Suprapubic skin (tissue), 4 donors: Measurements from ENCODE around the gene KBTBD12. TPM values are rescaled to one million over a fixed set of nuclear protein-coding genes. Genes with fewer than 3 reads are reported as not detected.
"Not testable (repeated sequence)": the region's sequence is repeated elsewhere in the genome, so short reads cannot be mapped to it uniquely, and the experiment has no call there.

ENCODE experiments used
- DNase-seq, 2 donors: peaks; one replicate each; pipeline ENCODE4 v3.0.0-alpha.2; 2019; ENCODE audit warnings: low spot score in 2 of 2
- H3K27ac ChIP-seq: fragments of 200-600 bp; sonication (generic); one replicate; pipeline ENCODE4 v1.5.1; 2019
- H3K27me3 ChIP-seq: fragments of 200-600 bp; sonication (generic); one replicate; pipeline ENCODE4 v1.5.1; 2019
- H3K36me3 ChIP-seq: fragments of 200-600 bp; sonication (generic); one replicate; pipeline ENCODE4 v1.5.1; 2019
- H3K4me1 ChIP-seq: fragments of 200-600 bp; sonication (generic); one replicate; pipeline ENCODE4 v1.5.1; 2019
- H3K4me3 ChIP-seq: fragments of 200-600 bp; sonication (generic); one replicate; pipeline ENCODE4 v1.5.1; 2019; ENCODE audit warnings: mild to moderate bottlenecking
- H3K9me3 ChIP-seq: fragments of 200-600 bp; sonication (generic); one replicate; pipeline ENCODE4 v1.5.1; 2019
- CTCF ChIP-seq, 2 donors: fragments of 200-600 bp in 1 of 2; fragments of 450-650 bp in 1 of 2; sonication (generic) in 1 of 2; IDR thresholded peaks; one replicate each; pipeline ENCODE4 v1.5.1; 2016 to 2019; ENCODE audit warnings: antibody characterized with exemption in 2 of 2, mild to moderate bottlenecking in 1 of 2, moderate library complexity in 1 of 2
- EP300 ChIP-seq: sonication (generic); formaldehyde crosslinking; IDR thresholded peaks from one replicate; pipeline ENCODE4 v1.6.1; 2017; ENCODE audit warnings: antibody characterized with exemption
- POLR2A ChIP-seq, 2 donors: fragments of 450-650 bp; IDR thresholded peaks; one replicate each; pipeline ENCODE4 v1.6.1; 2017; ENCODE audit warnings: antibody characterized with exemption in 2 of 2, mild to moderate bottlenecking in 2 of 2, moderate library complexity in 2 of 2
- POLR2AphosphoS5 ChIP-seq, 3 donors: sonication (generic); formaldehyde crosslinking; IDR thresholded peaks; one replicate each; pipeline ENCODE4 v1.6.1; 2017; ENCODE audit warnings: antibody characterized with exemption in 3 of 3
- WGBS: methylation state at CpG from one replicate; pipeline ENCODE4 v1.1.5; 2018; 5-methylcytosine and 5-hydroxymethylcytosine counted together
- total RNA-seq, 4 donors: library from RNA; depleted of rRNA; stranded (reverse); fragments of >200 nt; gene quantifications; one replicate each; pipeline ENCODE4 v1.1.0, GENCODE V29; 2016

KBTBD12 gene
- total RNA-seq, 4 donors from 2014 or later, result 0.72 TPM; not detected in 3

- Histone ChIP-seq H3K4me3 (no peak overlapping the region), H3K27me3 (no peaks in the 10 kb centered on the region), H3K27ac (peak overlapping the region; percentile 25), H3K36me3 (no peaks in the 10 kb centered on the region), H3K4me1 (peaks cover 28% of the 10 kb centered on the region), H3K9me3 (peaks cover 12% of the 10 kb centered on the region)
- WGBS, result 72% methylated on average over 3 of the region's 4 CpGs
- no peak for DNase-seq
- TF ChIP-seq POLR2AphosphoS5 (IDR thresholded peaks at IDR 0.05), result no peak
- TF ChIP-seq CTCF (IDR thresholded peaks at IDR 0.05), result no peak
- no peak for TF ChIP-seq EP300
- TF ChIP-seq POLR2A (IDR thresholded peaks at IDR 0.05), result no peak
Measured at GRCh38 chr3:127888156-127888555, 26.9 kb upstream of the KBTBD12 start.

- Histone ChIP-seq H3K4me1 (peaks cover 28% of the 10 kb centered on the region), H3K9me3 (peaks cover 12% of the 10 kb centered on the region), H3K36me3 (no peaks in the 10 kb centered on the region), H3K4me3 (no peak overlapping the region), H3K27me3 (no peaks in the 10 kb centered on the region), H3K27ac (peak overlapping the region; percentile 84)
- 37% methylated on average over 8 of the region's 8 CpGs for WGBS
- TF ChIP-seq POLR2A (IDR thresholded peaks at IDR 0.05) (no peak), CTCF (IDR thresholded peaks at IDR 0.05) (no peak), POLR2AphosphoS5 (IDR thresholded peaks at IDR 0.05) (no peak), EP300 (no peak)
- no peak for DNase-seq
Measured at GRCh38 chr3:127888564-127889107, 26.4 kb upstream of the KBTBD12 start.

- H3K4me3 ChIP-seq, result no peak overlapping the region
- H3K9me3 ChIP-seq, result peaks cover 12% of the 10 kb centered on the region
- WGBS, result 24% methylated on average over 1 of the region's 1 CpG
- no peaks in the 10 kb centered on the region for H3K27me3 ChIP-seq
- DNase-seq, result no peak
- peak overlapping the region; percentile 84 for H3K27ac ChIP-seq
- no peaks in the 10 kb centered on the region for H3K36me3 ChIP-seq
- H3K4me1 ChIP-seq, result peaks cover 28% of the 10 kb centered on the region
- TF ChIP-seq POLR2A (IDR thresholded peaks at IDR 0.05) (no peak), CTCF (IDR thresholded peaks at IDR 0.05) (no peak), EP300 (no peak), POLR2AphosphoS5 (IDR thresholded peaks at IDR 0.05) (peak in 1 of 3 donors; percentile 69)
Measured at GRCh38 chr3:127889461-127889863, 25.6 kb upstream of the KBTBD12 start.

- TF ChIP-seq CTCF (IDR thresholded peaks at IDR 0.05) (peak in 1 of 2 donors; percentile 26), POLR2AphosphoS5 (IDR thresholded peaks at IDR 0.05) (no peak)
- 74% methylated on average over 3 of the region's 3 CpGs for WGBS
- H3K36me3 ChIP-seq, result no peaks in the 10 kb centered on the region
- DNase-seq, result no peak
- H3K27ac ChIP-seq, result peak overlapping the region; percentile 84
- H3K27me3 ChIP-seq, result no peaks in the 10 kb centered on the region
- H3K4me1 ChIP-seq, result peaks cover 28% of the 10 kb centered on the region
- peaks cover 12% of the 10 kb centered on the region for H3K9me3 ChIP-seq
- H3K4me3 ChIP-seq, result no peak overlapping the region
Measured at GRCh38 chr3:127889976-127890650, 24.9 kb upstream of the KBTBD12 start.

- not testable (repeated sequence) for DNase-seq, H3K36me3 ChIP-seq, H3K27me3 ChIP-seq, H3K4me3 ChIP-seq
- Histone ChIP-seq H3K4me1 (peaks cover 28% of the 10 kb centered on the region), H3K9me3 (peaks cover 12% of the 10 kb centered on the region), H3K27ac (peak overlapping the region; percentile 84)
- 78% methylated on average over 9 of the region's 9 CpGs for WGBS
Measured at GRCh38 chr3:127890651-127891290, 24.3 kb upstream of the KBTBD12 start.
